ENCODE data around the gene KMT2C.
"Not testable (repeated sequence)": the region's sequence is repeated elsewhere in the genome, so short reads cannot be mapped to it uniquely, and the experiment has no call there.

Gene KMT2C

DNA sequence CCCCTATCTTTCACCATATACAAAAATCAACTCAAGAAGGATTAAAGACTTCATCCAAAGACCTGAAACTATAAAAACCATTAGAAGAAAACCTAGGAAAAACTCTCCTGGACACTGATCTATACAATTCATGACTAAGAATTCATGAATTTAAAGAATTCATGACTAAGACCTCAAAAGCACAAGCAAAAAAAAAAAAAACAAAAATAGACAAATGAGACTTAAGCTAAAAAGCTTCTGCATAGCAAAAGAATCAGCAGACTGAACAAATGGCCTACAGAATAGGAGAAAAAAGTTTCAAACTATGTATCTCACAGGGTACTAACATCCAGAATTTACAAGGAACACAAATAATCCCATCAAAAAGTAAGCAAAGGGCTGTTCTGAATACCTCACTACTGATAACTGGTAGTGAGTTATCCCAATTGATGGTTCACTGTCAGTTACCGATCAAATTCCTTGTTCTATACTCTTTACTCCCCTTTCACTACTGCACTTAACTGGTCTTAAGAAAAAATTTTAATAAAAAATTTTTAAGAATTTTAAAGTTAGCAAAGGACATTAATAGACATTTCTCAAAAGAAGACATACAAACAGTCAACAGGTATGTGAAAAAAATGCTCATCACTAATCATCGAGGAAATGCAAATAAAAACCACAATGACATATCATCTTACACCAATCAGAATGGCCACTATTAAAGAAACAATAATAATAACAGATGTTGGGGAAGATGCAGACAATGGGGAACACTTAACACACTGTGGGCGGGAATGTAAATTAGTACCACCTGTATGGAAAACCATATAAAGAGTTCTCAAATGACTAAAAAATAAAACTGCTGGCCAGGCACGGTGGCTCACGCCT, 33.2 kb downstream of the KMT2C start:
- no peak for DNase-seq

GRCh38 chr7:152399344-152399743, 36.5 kb downstream of the KMT2C start:
- no peak for DNase-seq

DNA sequence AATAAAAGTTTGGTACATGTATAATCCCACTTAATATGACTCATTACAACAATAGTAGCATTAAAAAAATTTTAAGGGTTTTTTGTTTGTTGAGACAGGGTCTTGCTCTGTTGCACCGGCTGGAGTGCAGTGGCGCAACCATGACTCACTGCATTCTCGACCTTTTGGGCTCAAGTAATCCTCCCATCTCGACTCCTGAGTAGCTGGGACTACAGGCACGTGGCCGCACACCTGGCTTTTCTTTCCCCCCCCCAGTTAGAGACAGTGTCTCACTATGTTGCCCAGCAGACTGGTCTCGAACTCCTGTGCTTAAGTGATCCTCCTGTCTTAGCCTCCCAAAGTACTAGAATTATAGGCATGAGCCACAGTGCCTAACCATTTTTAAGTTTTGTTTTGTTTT, 40.7 kb downstream of the KMT2C start:
- no peak for DNase-seq

GRCh38 chr7:152394214-152394613, 41.6 kb downstream of the KMT2C start:
- DNase-seq, result not testable (repeated sequence)

DNA sequence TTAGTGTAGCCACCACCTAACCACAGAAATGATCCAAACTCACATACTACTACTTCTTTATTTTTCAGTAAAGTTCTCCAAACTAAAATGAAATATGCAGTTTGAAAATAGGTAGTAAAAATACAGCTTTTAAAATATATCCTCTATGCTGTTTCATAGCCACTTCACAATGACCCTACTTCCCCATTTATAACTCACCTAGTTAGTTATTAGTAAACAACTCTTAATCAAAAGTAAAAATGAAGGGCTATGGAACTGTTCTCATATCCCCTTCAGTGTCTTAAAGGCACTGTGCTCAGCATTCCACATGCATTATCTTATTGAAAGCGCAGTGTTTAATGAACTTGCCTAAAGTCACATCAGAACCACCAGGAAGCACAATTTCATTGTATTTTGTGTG, 43.5 kb downstream of the KMT2C start:
- no peak for DNase-seq

DNA sequence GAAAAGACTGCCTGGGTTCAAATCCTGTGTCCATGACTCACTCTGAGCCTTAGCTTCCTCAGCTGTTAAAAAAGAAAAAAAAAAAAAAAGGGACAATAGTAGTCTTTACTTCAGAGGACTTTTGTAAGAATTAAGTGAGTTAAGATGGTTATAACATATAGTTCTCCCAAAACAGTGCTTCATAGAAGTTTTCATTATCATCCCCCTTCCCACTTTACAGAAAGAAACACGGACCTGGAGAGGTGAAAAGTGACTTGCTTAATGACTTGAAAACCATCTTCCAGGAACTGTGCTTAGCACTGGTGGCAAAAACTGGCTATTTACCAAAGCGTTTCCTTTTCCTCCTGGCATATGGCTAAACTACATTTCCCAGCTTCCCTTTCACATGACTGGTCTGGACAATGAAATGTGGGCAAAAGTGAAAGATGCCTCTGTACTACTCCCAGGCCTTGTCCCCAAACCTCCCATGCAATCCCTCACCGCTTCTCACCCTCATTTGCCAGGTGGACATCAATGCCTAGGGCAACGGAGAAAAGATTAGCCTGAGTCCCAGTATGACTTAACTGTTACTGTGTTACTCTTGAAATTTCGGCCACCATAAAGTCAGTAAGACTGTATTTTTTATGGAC, 49.6 kb downstream of the KMT2C start:
- DNase-seq, result not testable (repeated sequence)

DNA sequence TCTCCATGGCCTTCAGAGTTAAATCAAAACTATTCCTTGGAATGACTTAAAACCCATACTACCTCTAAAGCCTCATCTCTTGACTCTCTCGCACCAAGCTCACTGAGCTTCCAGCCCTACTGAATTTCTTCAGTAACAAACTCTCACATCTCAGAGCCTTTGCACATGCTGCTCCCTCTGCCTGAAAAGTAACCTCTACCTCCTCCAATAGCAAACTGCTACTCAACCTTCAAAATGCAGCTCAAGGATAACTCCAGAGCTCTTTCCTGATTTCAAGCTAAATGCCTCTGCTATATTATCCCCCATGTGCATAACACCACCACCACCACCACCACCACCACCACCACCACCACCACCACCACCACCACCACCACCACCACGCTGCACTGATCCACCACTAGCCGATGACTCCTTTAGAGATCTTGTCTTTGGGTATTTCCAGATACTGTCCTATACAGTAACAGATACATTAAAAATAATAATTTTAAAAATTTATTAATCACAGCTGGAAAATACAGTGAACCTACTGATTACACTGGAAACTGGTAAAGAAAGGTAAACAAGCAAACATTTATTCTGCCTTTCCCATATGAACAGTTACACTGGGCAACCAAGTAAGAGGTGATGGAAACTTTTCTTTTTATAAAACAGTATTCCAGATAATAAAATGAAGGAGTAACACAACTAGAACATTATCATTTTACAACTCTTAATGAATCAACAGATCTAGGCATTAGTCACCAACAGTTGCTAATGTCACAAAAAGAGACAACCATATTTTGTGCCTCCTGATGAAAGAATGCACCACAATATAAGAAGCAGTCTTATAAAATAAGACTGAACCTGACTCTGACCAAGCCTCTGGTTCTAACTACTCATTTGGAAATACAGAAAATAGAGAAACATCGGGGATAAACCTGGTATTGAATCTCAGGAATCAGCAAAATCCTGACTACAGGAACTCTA, 51.3 kb downstream of the KMT2C start:
- DNase-seq, result not testable (repeated sequence)

DNA sequence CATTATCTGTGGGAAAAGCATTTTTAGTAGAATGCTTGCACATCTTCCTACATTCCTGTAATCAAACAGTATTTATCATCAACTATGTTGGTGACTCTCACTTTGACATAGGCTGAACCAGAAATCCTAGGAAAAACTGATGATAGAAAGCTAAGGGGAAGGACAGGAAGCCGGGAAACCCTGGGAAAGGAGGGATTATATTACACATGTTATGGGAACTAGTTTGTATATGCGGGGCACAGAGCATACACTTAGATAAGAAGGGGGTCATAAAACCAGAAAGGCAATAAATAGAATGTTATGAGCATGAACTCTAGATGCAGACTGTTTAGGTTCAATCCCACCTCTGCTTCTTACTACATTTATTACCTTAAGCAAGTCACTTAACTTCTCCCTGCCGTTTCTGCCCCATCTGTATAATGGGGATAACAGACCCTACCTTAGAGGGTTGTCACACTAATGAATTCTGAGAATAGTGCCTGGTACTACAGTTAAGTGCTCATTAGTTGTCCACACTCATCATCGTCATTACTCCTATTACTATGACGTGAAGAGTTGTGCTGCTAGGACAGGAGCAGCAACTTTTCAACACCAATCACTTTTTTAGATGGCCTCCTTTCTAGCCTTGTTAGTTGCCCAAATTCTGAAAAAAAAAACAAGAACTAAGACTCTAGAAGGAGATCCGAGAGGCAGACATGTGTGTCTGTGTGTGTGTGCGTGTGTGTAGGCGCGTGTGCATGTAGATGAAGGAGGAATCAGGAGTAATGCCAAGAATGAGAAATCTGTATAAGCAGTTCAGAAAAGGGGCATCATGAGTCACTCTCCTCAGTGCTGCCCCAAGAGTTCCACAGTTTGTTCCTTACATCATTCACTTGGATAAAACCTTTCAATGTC, 52.2 kb downstream of the KMT2C start:
- DNase-seq, result peak; percentile 16

GRCh38 chr7:152382244-152382643, 53.6 kb downstream of the KMT2C start:
- peak; percentile 36 for DNase-seq

DNA sequence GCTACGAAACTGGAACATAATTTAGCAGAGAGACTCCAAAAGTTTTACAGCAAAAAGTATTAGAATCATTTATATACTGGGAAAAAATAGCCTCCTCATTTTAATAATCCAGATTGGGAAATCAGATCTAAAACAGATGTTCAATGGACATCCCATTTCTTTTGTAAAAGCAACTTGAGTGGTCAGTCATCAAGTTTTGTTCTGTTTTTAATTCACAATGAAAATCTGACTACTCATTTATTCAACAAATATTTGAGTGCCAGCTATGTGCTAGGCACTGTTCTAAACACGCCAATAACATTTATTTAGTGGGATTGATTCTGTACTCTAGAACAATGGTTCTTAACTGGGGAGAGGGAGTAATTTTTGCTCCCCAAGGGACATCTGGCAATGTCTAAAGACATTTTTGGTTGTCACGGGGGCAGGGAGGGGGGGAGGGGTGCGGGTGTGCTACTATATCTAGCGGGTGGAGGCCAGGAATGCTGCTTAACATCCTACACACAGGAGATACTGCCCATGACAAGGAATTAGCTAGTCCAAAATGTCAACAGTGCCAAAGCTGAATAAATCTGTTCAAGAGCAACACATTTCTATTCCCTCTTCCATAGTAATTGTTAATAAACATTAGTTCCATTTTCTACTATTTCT, 54.7 kb downstream of the KMT2C start:
- DNase-seq, result not testable (repeated sequence)

DNA sequence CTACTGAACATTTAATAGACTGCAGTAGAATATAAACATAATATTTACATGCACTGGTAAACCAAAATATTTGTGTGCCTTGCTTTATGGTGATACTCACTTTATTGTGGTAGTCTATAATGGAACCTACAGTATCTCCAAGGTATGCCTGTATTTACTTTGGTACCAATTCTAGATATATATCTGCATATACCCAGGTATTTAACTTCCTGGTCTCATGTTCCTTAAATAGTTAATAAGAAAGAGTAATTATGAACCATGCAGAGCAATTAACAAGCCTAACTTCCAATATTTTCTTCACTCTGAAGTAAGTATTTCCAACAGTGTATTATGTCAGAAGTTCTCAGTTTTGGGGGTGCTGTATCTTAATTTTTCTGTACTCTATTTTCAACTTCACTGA, 57.3 kb downstream of the KMT2C start:
- not testable (repeated sequence) for DNase-seq

- not testable (repeated sequence) for DNase-seq
These were observed 58.9 kb downstream of the KMT2C start for GRCh38 chr7:152376716-152377484.

- DNase-seq, result no peak
These were observed 65.5 kb downstream of the KMT2C start for GRCh38 chr7:152370297-152370696.

- no peak for DNase-seq
These were observed 66.3 kb downstream of the KMT2C start for GRCh38 chr7:152369518-152369917.

DNA sequence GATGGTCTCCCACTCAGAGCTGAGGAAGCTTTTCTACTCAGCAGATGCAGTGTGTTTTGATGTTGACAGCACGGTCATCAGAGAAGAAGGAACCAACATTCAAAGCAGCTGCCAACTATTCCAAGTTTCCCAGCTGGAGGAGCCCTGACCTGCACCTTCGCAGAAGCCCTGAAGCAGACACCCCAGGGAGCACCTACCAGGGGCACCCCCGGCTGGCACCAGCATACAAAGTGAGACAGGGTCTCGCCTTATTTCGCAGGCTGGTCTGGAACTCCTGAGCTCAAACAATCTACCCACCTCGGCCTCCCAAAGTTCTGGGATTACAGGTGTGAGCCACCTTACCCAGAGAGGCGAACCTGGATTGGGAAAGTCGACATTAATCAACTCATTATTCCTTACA, 68.6 kb downstream of the KMT2C start:
- no peak for DNase-seq

DNA sequence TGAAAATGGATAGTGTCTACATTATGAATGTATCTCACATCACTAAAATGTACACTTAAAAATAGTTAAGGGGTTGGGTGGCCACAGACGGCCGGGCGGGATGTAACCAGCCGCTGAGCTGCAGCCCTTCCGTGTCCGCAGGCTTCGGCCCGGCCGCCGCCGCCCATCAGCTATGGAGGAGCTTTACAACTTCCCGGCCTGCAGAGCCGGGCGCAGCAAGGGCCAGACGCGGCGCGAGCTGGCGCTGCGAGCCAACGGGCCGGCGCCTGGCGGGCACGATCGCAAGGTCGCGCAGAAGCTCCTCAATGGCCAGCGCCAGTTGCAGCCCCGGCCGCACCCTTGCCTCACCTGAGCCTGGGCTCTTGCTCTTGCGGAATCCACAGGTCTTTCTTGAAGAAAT, 69.1 kb downstream of the KMT2C start:
- DNase-seq, result no peak

- DNase-seq, result no peak
These were observed 69.7 kb downstream of the KMT2C start for GRCh38 chr7:152365982-152366603.

DNA sequence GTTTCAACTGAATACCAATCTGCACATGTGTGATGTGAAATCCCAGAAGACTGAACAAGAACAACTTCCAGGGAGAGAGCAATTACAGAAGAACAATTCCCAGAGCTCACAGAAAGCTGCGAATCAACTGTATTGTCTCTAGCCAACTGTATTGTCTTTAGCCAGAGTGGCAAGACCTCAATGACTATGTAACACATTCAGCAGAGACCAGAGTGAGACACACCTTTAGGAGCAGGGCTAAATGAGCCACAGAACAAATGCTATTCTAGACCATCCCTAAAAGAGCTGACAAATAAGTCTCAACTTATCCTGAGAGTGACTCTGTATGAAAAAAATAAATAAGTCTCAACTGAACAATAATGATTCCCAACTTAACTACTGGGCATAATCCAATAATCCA, 72.0 kb downstream of the KMT2C start:
- DNase-seq, result no peak

DNA sequence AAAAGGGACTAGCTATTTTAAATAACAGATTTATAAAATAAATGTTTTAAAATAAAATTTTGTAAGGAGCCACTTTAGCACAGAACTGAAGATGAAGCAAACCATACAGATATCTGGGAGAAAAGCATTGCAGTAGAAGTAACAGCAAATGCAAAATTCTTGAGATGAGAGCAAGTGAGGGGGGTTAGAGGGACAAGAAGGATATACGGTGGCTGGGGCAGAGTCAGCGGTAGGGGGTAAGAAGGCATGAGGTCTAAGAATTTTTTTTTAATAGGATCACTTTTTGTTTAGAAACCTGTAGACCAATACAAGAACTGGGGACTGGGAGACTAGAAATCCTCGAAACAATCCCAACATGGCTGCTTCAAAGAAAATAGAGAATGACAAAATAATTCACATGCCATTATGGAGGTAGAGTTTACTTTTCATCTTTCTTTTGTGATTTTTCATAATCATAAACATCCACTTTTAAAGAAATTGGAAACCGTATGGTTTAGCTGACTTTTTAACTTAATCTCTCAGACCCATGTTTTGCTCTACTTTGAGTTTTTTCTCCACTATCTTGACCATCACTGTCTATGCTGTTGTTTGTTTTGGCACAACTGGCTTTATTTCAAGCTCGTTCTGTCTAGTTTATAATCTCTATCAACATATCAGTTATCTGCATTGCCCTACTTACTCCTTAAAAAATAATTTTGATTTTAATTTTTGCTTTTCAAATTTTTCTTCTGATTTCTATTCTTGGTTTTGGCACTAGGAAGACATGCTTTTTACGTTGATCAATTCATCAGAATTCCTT, 73.5 kb downstream of the KMT2C start:
- DNase-seq, result no peak

Data from stimulated activated CD4-positive, alpha-beta T cell treated with anti-CD3 and anti-CD28 coated beads, Interleukin-15, amount 100 ng/mL, for 24 hours (primary cell).